HG03378 (cell line): ENCODE results near the gene ELOVL2.

Experiments
- ATAC-seq: cut with Tn5 transposase; IDR thresholded peaks from one replicate; pipeline ENCODE4 v1.9.1; 2021; ENCODE audit warnings: mild to moderate bottlenecking, moderate library complexity; ENCODE audit not compliant: unreplicated experiment

Gene ELOVL2

GRCh38 chr6:10933126-10933525 is 111.0 kb downstream of the ELOVL2 start:
- no peak for ATAC-seq
